GM12892 (cell line): ENCODE data around the gene RIPOR2.

Source experiments
- POLR2A ChIP-seq: IDR thresholded peaks from 2 replicates; pipeline ENCODE4 v1.6.1; 2011; ENCODE audit warnings: low read depth, low read length, control low read depth
- POLR2AphosphoS5 ChIP-seq: IDR thresholded peaks from 2 replicates; pipeline ENCODE4 v1.6.1; 2011; ENCODE audit warnings: low read depth, low read length, control low read depth
- TAF1 ChIP-seq: IDR thresholded peaks from 2 replicates; pipeline ENCODE4 v1.6.1; 2011; ENCODE audit warnings: low read depth, mild to moderate bottlenecking, control low read depth, low read length, borderline replicate concordance

DNA sequence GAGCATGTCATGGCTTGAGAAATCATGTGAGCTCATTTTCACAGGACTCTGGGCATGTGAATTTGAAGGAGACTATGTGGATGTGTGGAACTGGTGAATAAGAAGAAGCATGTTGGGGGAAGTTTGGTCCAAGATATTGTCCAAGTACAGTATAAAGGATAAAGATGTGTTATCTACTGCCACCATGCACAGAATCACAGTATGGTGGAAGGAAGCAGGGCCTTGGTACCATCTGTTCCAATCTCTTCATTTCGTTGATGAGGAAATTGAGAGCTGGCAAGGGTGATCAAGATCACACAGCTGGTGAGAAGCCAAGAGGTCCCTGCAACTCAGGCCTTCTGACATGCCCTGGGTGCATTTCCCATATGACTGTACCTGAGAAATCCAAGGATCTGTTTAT lies 31.5 kb upstream of the RIPOR2 start:
- TF ChIP-seq POLR2AphosphoS5 (no peak), POLR2A (no peak), TAF1 (no peak)
